Spinal cord (tissue), 10 donors: ENCODE data around the gene ULK4. TPM values are rescaled to one million over a fixed set of nuclear protein-coding genes. Genes with fewer than 3 reads are reported as not detected.
A peak's percentile ranks its signal among the peaks of the same experiment; 100 is the strongest.
"Not testable (repeated sequence)": the region's sequence is repeated elsewhere in the genome, so short reads cannot be mapped to it uniquely, and the experiment has no call there.

ENCODE experiments used
- DNase-seq, 6 donors: peaks; one replicate each; pipeline versions ENCODE4 v3.0.0 to v3.0.0-alpha.2; 2013 to 2015; ENCODE audit warnings: low spot score in 6 of 6, low read depth in 4 of 6
- H3K27ac ChIP-seq: one replicate; pipeline ENCODE4 v1.5.1; 2013; ENCODE audit warnings: low read depth, low read length, control low read depth
- H3K27me3 ChIP-seq: one replicate; pipeline ENCODE4 v1.6.1; 2013; ENCODE audit warnings: low read length; ENCODE audit not compliant: control insufficient read depth, insufficient read depth
- H3K36me3 ChIP-seq: one replicate; pipeline ENCODE4 v1.6.1; 2013; ENCODE audit warnings: low read length; ENCODE audit not compliant: control insufficient read depth, insufficient read depth
- H3K4me1 ChIP-seq: one replicate; pipeline ENCODE4 v1.6.1; 2013; ENCODE audit warnings: low read length; ENCODE audit not compliant: control insufficient read depth, insufficient read depth
- H3K4me3 ChIP-seq: one replicate; pipeline ENCODE4 v1.5.1; 2013; ENCODE audit warnings: low read depth, low read length, control low read depth
- H3K9me3 ChIP-seq: one replicate; pipeline ENCODE4 v1.6.1; 2013; ENCODE audit warnings: low read length; ENCODE audit not compliant: control insufficient read depth, insufficient read depth
- WGBS: methylation state at CpG from one replicate; pipeline ENCODE4 v1.1.5; 2013; ENCODE audit warnings: missing lambda C conversion rate; ENCODE audit not compliant: insufficient coverage; 5-methylcytosine and 5-hydroxymethylcytosine counted together
- polyA plus RNA-seq, 2 donors: library from polyadenylated mRNA; unstranded; fragments of 120-200 nt; gene quantifications; one replicate each; pipeline ENCODE4 v1.2.1, GENCODE V29; 2013; ENCODE audit not compliant: insufficient read length in 2 of 2
- total RNA-seq, 2 donors: library from RNA; depleted of rRNA in 1 of 2; stranded (reverse); fragments of 120-200 nt in 1 of 2; fragments of >200 nt in 1 of 2; gene quantifications; one replicate each; pipeline versions ENCODE4 v1.2.3 to v1.2.4, GENCODE V29; 2013 to 2014
- donor health status: healthy.

ULK4 gene
- total and polyA plus RNA-seq, 4 donors, result 3.1 to 18.1 (median 9.7) TPM

DNA sequence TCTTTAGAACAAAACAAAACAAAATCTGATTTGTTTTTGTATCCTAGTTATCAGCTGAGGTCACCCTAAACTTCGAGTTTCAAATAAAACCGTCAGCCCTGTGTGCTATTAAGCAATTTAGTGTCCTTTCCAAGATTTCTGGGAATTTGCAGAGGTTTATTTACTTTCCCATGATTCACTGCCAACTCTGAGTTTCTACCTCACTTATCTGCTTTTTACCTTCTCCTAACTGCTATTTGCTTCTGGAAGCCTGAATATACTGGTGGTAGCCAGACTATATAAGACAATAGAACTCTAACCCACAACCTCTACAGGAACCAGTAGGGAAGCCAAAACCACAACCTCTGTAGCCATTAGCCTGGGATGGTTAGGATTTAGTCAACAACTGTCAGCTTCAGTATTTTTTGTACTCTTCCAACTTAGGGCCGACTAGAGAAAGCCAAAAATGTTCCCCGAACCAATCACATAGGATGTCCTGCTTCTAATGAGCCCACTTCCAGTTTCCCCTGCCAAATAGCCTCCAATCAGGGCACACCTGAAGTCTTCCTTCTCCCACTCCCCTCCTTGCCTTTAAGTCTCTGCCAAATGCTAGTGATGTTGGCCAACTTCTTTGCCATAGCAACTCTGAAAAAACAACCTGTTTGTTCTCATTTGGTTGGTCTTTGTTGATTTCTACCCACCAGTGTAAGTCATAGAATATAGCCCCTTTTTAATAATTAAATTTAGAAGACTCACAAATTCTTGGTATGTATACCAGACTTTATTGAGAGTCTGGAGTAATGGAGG is 273.1 kb downstream of the ULK4 start:
- peak in 1 of 6 donors; percentile 16 for DNase-seq
- Histone ChIP-seq H3K27ac (no peak overlapping the region), H3K4me1 (no peaks in the 10 kb centered on the region), H3K27me3 (no peaks in the 10 kb centered on the region), H3K9me3 (no peaks in the 10 kb centered on the region), H3K4me3 (no peak overlapping the region), H3K36me3 (no peaks in the 10 kb centered on the region)
- WGBS, result 86% methylated on average over 2 of the region's 4 CpGs

DNA sequence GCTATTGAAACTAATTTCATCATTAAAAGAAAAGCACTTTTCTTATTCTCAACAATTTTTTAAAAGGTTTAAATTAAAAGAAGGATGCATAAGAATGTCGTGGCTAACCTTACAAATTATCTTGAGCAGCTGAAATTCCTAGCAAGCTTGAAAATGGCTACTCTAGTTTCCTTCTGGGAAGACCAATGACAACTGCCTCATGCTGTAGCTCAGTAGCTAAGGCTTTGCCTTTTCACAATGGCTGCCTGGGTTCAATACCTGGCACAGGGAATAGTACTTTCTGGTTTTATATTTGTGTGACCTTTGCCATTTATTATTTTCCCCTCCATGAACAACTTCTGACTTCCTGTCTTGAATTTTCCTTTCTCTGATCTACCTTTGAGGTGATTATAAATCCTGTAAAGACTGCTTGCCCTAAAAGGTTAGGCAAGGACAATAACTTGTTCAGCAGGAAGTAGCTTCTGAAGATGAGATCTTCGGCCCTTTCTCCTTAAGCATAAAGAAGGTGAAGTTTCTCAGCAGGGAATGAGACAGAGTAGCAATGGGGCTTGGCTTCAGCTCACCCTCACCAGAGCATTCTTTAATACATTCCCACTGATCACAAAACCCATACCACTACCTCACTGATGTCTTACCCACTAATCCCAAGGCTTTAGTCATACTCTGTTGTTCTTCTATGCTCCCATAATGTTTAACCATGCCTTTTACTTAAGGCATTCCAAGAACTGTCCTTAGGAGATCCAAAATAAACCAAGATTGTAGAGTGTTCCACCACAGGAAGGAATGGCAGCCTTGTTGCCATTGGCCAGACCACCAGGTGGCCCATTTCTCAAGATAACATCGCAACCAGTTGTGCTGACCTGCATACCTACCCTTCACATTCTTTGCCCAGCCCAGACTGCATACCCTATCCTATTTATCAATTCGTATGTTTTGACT is 276.8 kb downstream of the ULK4 start:
- DNase-seq, result no peak
- no peaks in the 10 kb centered on the region for H3K9me3 ChIP-seq
- H3K4me1 ChIP-seq, result no peaks in the 10 kb centered on the region
- H3K27ac ChIP-seq, result no peak overlapping the region
- H3K4me3 ChIP-seq, result no peak overlapping the region
- H3K27me3 ChIP-seq, result no peaks in the 10 kb centered on the region
- WGBS, result 94% methylated on average over 2 of the region's 4 CpGs
- H3K36me3 ChIP-seq, result no peaks in the 10 kb centered on the region

DNA sequence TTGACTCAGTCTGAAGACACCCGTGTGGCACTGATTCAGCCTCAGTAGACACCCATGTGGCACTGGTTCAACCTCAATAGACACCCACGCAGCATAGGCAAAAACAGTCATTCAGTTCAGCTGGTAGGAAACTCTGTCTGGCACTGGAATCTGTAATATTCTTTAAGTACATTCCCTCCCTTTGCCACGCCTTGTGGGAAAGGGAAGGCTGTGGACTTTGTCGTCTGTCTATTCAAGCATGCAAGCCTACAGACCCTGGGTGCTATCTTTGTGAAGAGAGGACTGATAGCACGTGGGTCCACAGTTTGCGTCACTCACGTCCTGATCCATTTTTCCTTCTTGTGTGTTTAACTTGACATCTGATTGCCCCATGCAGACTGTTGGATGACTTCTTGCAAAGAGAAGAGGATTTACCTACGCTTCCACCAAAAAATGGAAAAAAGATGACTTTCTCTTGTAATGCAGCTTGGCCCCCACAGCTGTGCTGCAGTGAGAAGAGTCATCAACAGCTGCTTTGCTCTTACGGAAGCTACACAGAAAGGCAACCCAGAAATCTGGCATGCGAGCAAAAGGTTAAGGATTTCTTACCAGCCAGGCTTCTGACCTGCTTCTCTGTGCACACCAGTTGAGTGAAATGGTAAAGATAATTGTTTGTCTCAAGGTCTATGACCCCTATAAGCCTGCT is 278.1 kb downstream of the ULK4 start:
- no peaks in the 10 kb centered on the region for H3K27me3 ChIP-seq
- H3K4me1 ChIP-seq, result no peaks in the 10 kb centered on the region
- H3K4me3 ChIP-seq, result no peak overlapping the region
- no peak overlapping the region for H3K27ac ChIP-seq
- H3K36me3 ChIP-seq, result no peaks in the 10 kb centered on the region
- 94% methylated on average over 7 of the region's 10 CpGs for WGBS
- DNase-seq, result no peak
- no peaks in the 10 kb centered on the region for H3K9me3 ChIP-seq

DNA sequence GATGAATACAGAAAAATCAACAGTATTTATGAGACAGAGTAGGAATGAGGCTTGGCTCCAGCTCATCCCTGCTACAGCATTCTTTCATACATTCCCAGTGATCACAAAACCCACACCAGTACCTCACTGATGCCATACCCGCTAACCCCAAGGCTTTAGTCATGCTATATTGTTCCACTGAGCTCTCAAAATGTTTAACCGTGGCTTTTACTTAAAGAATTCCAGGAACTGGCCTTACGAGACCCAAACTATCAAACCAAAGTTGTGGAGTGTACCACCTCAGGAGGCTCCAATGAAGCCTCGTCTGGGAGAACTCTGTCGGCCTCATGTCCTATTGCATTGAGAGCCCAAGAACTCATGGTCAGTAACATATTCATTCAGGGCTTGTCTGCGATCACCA is 278.9 kb downstream of the ULK4 start:
- Histone ChIP-seq H3K27ac (no peak overlapping the region), H3K4me3 (no peak overlapping the region), H3K9me3 (no peaks in the 10 kb centered on the region), H3K27me3 (no peaks in the 10 kb centered on the region), H3K4me1 (no peaks in the 10 kb centered on the region), H3K36me3 (no peaks in the 10 kb centered on the region)
- DNase-seq, result no peak
- 100% methylated on average over 6 of the region's 6 CpGs for WGBS

DNA sequence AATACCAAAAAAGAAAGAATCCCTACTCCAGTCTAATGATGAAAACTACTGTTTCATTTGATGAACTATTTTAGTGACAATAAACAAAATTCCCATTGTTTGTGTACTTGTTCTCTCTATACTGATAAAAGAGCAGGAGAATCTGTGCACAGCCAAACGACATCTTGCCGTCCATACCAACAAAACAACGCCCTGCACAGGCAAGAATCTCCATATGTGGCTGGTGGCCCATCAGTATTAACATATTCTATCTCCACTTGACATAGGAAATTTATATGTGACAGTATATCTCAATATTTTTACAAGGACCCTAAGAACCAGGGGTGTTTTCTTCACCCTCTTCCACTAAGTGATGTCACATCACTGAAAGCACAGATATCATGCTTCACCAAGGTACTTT is 279.5 kb downstream of the ULK4 start:
- no peak for DNase-seq
- Histone ChIP-seq H3K36me3 (no peaks in the 10 kb centered on the region), H3K4me3 (no peak overlapping the region), H3K27ac (no peak overlapping the region), H3K4me1 (no peaks in the 10 kb centered on the region), H3K27me3 (no peaks in the 10 kb centered on the region), H3K9me3 (no peaks in the 10 kb centered on the region)
- WGBS, result no CpG with 5 or more reads among the region's 3 CpGs

DNA sequence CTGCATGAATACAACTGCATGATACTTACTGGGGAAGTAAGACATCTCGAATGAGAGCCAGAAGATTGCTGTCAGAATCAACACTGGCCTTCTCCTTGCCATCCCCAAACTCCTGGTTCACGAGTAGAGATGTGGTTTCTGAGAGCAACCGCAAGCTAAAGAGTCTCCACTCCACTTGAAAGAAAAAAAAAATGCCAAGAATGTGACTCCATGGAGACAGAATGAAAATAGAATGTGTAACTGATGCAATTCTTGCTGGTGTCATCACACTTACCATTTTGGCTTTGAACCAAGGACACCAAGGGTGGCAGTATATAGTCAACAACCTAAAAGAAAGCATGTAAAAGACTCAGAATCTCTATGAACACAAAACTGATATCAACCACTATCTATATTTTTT is 280.4 kb downstream of the ULK4 start:
- Histone ChIP-seq H3K27me3 (no peaks in the 10 kb centered on the region), H3K36me3 (no peaks in the 10 kb centered on the region), H3K4me3 (no peak overlapping the region), H3K27ac (no peak overlapping the region), H3K4me1 (no peaks in the 10 kb centered on the region), H3K9me3 (no peaks in the 10 kb centered on the region)
- peak in 1 of 6 donors; percentile 57 for DNase-seq
- no CpG with 5 or more reads among the region's 3 CpGs for WGBS

DNA sequence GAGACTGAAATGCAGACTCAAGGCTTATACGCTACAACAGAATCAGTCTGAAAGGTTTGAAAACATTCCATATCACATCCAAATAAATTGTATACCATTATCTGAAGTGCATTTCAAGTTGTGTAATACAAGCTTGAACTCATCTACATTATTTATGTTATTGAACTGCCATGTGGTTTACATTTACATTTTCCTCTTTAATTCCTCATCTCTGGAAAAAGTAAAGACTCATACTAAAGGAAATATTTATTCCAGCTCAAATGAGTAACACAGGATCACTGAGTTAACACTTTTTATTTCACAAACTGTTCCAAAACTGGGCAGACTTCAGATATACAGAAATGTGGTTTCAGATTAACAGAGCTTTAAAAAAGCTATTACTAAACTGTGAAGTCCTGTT is 282.5 kb downstream of the ULK4 start:
- Histone ChIP-seq H3K27ac (no peak overlapping the region), H3K27me3 (no peaks in the 10 kb centered on the region), H3K4me1 (no peaks in the 10 kb centered on the region), H3K36me3 (no peaks in the 10 kb centered on the region), H3K9me3 (no peaks in the 10 kb centered on the region), H3K4me3 (no peak overlapping the region)
- no peak for DNase-seq
- no CpG with 5 or more reads among the region's 1 CpG for WGBS

DNA sequence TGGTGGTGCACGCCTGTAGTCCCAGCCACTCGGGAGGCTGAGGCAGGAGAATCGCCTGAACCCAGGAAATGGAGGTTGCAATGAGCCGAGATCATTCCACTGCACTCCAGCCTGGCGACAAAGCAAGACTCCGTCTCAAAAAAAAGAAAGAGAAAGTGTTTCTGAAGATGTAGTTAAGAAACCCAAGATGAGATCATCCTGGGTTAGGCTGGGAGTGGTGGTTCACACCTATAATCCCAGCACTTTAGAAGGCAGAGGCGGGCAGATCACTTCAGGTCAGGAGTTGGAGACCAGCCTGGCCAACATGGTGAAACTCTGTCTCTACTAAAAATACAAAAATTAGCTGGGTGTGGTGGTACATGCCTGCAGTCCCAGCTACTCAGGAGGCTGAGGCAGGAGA is 286.8 kb downstream of the ULK4 start:
- H3K36me3 ChIP-seq, H3K4me3 ChIP-seq, H3K9me3 ChIP-seq, DNase-seq, H3K27me3 ChIP-seq, H3K27ac ChIP-seq, H3K4me1 ChIP-seq: not testable (repeated sequence)
- WGBS, result 96% methylated on average over 5 of the region's 7 CpGs

DNA sequence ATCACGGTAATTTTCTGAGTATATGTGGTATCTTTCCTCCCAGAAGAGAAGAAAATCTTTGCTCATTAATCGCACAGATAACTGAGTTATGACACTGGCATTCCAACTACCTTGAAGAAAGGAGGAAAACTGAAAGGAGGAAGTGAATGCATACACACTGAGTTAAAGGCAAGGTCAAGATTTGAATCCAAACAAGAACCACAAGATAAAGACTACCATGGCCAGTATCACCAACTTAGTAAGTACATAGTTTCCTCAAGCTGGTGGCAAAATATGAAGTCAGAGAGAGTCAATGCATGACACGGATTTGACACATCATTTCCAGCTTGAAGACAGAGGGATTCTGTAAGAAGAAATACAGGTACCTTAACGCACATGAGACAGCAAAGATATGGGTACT is 287.5 kb downstream of the ULK4 start:
- Histone ChIP-seq H3K4me3 (no peak overlapping the region), H3K9me3 (peaks cover 3% of the 10 kb centered on the region), H3K4me1 (no peaks in the 10 kb centered on the region), H3K27me3 (no peaks in the 10 kb centered on the region), H3K36me3 (no peaks in the 10 kb centered on the region), H3K27ac (no peak overlapping the region)
- WGBS, result 100% methylated on average over 1 of the region's 4 CpGs
- DNase-seq, result no peak
